Mesothelial cell of epicardium (in vitro differentiated cells): Measurements from ENCODE around the gene TRMT2A. TPM values are rescaled to one million over a fixed set of nuclear protein-coding genes. Genes with fewer than 3 reads are reported as not detected.

Experiments used
- DNase-seq, 2 experiments: peaks; one replicate each; pipeline ENCODE4 v3.0.0; 2021; ENCODE audit warnings: low spot score in 2 of 2; ENCODE audit not compliant: unreplicated experiment in 2 of 2
- H3K27ac Mint-ChIP-seq: 2 replicates; pipeline ENCODE4 v1.8.0; 2021; ENCODE audit warnings: mixed read lengths
- H3K27me3 Mint-ChIP-seq: 2 replicates; pipeline ENCODE4 v1.8.0; 2021; ENCODE audit warnings: low read depth, mixed read lengths
- H3K36me3 Mint-ChIP-seq: 2 replicates; pipeline ENCODE4 v1.8.0; 2021; ENCODE audit warnings: mixed read lengths
- H3K4me1 Mint-ChIP-seq: 2 replicates; pipeline ENCODE4 v1.8.0; 2021; ENCODE audit warnings: mixed read lengths
- H3K4me3 Mint-ChIP-seq: 2 replicates; pipeline ENCODE4 v1.8.0; 2021; ENCODE audit warnings: mild to moderate bottlenecking, moderate library complexity, mixed read lengths
- H3K9me3 Mint-ChIP-seq: 2 replicates; pipeline ENCODE4 v1.8.0; 2021; ENCODE audit warnings: mixed read lengths
- total RNA-seq: library from RNA; stranded (reverse); gene quantifications from 3 replicates; pipeline ENCODE4 v1.2.1, GENCODE V29; 2021
- TF ChIP-seq, protein P1 (sequence below): fragments of 200-600 bp; sonication (generic); IDR thresholded peaks from one replicate; pipeline ENCODE4 v1.5.0; 2021; ENCODE audit warnings: antibody characterized with exemption; ENCODE audit not compliant: unreplicated experiment

Gene TRMT2A
- total RNA-seq, 1 donor from 2014 or later = 76.0 TPM

- Mint-ChIP-seq H3K27me3 (no peaks in the 10 kb centered on the region), H3K36me3 (peaks cover 10% of the 10 kb centered on the region), H3K4me1 (peaks cover 18% of the 10 kb centered on the region), H3K9me3 (no peaks in the 10 kb centered on the region), H3K4me3 (peak overlapping the region; percentile 83), H3K27ac (peak overlapping the region; percentile 94)
- DNase-seq = no peak
- TF ChIP-seq, protein P1, sequence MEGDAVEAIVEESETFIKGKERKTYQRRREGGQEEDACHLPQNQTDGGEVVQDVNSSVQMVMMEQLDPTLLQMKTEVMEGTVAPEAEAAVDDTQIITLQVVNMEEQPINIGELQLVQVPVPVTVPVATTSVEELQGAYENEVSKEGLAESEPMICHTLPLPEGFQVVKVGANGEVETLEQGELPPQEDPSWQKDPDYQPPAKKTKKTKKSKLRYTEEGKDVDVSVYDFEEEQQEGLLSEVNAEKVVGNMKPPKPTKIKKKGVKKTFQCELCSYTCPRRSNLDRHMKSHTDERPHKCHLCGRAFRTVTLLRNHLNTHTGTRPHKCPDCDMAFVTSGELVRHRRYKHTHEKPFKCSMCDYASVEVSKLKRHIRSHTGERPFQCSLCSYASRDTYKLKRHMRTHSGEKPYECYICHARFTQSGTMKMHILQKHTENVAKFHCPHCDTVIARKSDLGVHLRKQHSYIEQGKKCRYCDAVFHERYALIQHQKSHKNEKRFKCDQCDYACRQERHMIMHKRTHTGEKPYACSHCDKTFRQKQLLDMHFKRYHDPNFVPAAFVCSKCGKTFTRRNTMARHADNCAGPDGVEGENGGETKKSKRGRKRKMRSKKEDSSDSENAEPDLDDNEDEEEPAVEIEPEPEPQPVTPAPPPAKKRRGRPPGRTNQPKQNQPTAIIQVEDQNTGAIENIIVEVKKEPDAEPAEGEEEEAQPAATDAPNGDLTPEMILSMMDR = no peak
These were observed 563 bp downstream of the TRMT2A start for GRCh38 chr22:20116376-20116950.

- H3K27me3 Mint-ChIP-seq = no peaks in the 10 kb centered on the region
- H3K36me3 Mint-ChIP-seq = peaks cover 10% of the 10 kb centered on the region
- peak within 1 kb of the TSS; percentile 83 for H3K4me3 Mint-ChIP-seq
- DNase-seq = no peak
- H3K4me1 Mint-ChIP-seq = peaks cover 18% of the 10 kb centered on the region
- TF ChIP-seq, protein P1 = no peak
- no peaks in the 10 kb centered on the region for H3K9me3 Mint-ChIP-seq
- peak within 1 kb of the TSS; percentile 94 for H3K27ac Mint-ChIP-seq
These were observed 1.2 kb downstream of the TRMT2A start, which contains the start of gene RANBP1 for GRCh38 chr22:20115691-20116375. Gene RANBP1, plus strand, starts transcription at chr22:20116104. Its CDS starts 81 bp downstream, at chr22:20116185.

DNA sequence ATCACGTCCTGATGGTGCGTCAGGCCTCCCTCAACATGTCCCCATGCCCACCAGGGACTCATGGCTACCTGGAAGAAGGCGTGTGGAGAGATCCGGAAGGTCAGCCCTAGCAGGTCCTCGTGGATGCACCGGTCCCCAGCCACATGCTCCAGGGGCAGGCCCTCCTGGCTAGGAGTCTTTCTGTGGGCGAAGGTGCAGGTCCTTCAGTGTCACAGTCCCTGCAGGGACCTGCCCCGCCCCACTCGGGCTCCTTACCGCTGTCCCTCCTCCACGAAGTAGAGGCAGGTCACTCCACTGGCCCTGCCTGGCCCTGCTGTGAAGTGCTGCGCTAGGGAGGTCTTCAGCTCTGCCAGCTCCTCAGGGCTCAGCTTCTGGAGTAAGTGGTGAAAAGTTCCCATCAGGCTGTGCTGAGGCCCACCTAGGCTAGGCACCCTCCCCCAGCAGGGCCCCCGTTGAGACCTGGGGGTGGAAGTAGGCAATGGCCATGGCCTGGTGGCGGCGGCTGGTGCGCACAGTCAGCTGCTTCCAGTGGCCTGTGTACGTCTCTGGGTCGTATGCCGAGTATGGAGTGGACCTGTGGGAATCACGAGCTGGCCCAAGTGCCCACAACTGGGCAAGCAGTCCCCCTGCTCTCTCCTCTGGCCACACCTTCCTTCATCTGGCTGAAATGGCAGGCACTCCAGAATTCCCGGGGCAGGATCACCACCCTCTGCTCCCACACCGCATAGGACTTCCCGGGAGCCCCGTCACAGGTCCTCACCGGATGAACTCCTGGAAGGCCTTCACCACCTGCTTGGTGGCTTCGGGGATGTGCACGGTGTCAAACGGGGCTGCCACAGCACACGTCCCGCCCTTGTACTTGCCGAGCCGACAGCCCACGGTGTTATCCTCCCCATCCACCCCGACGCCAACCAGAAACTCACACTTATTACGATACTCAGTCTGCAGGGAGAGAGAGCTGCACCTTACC, 2.2 kb downstream of the TRMT2A start:
- Mint-ChIP-seq H3K4me3 (peak overlapping the region; percentile 83), H3K27me3 (no peaks in the 10 kb centered on the region), H3K4me1 (peaks cover 18% of the 10 kb centered on the region), H3K27ac (peak overlapping the region; percentile 66), H3K9me3 (no peaks in the 10 kb centered on the region), H3K36me3 (peaks cover 10% of the 10 kb centered on the region)
- TF ChIP-seq, protein P1 = no peak
- DNase-seq = no peak

GRCh38 chr22:20113551-20114310, 3.3 kb downstream of the TRMT2A start:
- TF ChIP-seq, protein P1 = no peak
- Mint-ChIP-seq H3K36me3 (peaks cover 8% of the 10 kb centered on the region), H3K9me3 (no peaks in the 10 kb centered on the region), H3K4me1 (peaks cover 13% of the 10 kb centered on the region), H3K4me3 (no peak overlapping the region), H3K27me3 (no peaks in the 10 kb centered on the region), H3K27ac (no peak overlapping the region)
- DNase-seq = no peak
